Upper lobe of right lung (tissue), 1 donor: ENCODE results near the gene LIMD2. TPM values are rescaled to one million over a fixed set of nuclear protein-coding genes. Genes with fewer than 3 reads are reported as not detected.

ENCODE experiments used
- ATAC-seq: fragments of 200-7000 bp; cut with Tn5 transposase; one replicate; pipeline ENCODE4 v1.9.1; 2020; ENCODE audit warnings: mild to moderate bottlenecking, moderate library complexity
- DNase-seq: peaks from one replicate; pipeline ENCODE4 v3.0.0-alpha.2; 2020
- H3K27ac ChIP-seq: fragments of 200-600 bp; one replicate; pipeline ENCODE4 v1.8.0; 2022
- H3K27me3 ChIP-seq: fragments of 200-600 bp; one replicate; pipeline ENCODE4 v1.8.0; 2022; ENCODE audit warnings: mild to moderate bottlenecking
- H3K36me3 ChIP-seq: fragments of 200-600 bp; one replicate; pipeline ENCODE4 v1.8.0; 2022
- H3K4me1 ChIP-seq: fragments of 200-600 bp; one replicate; pipeline ENCODE4 v1.8.0; 2022
- H3K4me3 ChIP-seq: fragments of 200-600 bp; one replicate; pipeline ENCODE4 v1.8.0; 2022; ENCODE audit warnings: mild to moderate bottlenecking
- H3K9me3 ChIP-seq: fragments of 200-600 bp; one replicate; pipeline ENCODE4 v1.8.0; 2022
- intact Hi-C: fragments of 100-400 bp; cut with DNase I; formaldehyde crosslinking; loops from one replicate; pipeline ENCODE4 v1.11.0; 2022
- total RNA-seq: library from RNA; stranded (reverse); fragmentation: NEBNext Ultra II Directional; extraction: Animal tissue kit (Norgen Biotek cat#: 25700); gene quantifications from one replicate; pipeline ENCODE4 v1.2.1, GENCODE V29; 2021
- TF ChIP-seq, protein P1 (sequence below): fragments of 200-600 bp; IDR thresholded peaks from one replicate; pipeline ENCODE4 v1.8.0; 2022; ENCODE audit warnings: antibody characterized with exemption
- donor health status: DM: no; HTN: yes; CAD: no; lungs with severe emphysema.

Gene LIMD2
- total RNA-seq, 1 donor from 2014 or later, result 22.9 TPM

DNA sequence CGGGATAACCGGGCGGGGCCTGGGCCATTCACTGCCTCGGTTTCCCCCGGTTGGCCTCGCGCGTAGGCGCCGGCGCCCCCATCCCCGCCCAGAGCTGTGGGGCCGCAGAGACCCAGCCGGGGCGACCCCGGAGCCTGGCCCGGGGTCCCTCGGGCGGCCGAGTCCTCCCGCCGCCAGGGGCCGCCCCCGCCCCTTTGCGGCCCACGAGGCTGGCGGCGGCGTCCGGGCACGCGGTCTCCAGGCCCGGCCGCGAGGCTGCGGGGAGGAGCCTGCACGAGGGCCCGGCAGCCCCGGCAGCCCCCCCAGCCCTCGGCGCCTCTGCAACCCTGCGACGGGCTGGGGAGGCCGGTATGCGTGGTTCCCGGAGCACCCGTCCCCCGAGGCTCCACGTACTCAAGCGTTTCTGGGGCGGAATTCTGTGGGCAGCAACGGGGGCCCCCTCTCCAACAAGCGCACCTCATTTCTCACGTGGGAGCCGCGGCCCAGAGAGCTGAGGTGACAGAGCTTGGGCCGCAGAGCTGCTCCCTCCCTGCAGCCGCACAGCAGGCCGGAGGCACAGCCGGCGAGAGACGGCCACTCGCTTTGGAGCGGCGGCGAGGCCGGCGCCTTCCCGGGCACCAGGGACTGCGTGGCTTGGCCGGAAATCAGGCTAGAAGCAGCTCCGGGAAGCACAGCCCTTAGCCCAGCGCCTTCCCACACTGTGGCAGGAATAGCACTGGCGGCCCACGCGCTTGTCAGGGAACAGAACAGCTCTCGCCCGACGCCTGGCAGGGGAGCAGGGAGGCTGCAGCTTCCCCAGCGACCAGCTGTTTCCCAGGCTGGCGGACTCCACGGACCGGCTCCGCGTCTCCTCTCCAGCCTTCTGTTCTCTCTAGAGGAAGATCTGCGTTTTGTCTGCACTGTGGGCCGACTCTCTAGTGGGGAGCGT lies 867 bp upstream of the LIMD2 start:
- H3K4me1 ChIP-seq, result peaks cover 28% of the 10 kb centered on the region
- H3K4me3 ChIP-seq, result peak overlapping the region; percentile 57
- intact Hi-C loops, result no loop called here
- DNase-seq (peak; percentile 80), ATAC-seq (peak; percentile 12)
- no peaks in the 10 kb centered on the region for H3K9me3 ChIP-seq
- TF ChIP-seq, protein P1, sequence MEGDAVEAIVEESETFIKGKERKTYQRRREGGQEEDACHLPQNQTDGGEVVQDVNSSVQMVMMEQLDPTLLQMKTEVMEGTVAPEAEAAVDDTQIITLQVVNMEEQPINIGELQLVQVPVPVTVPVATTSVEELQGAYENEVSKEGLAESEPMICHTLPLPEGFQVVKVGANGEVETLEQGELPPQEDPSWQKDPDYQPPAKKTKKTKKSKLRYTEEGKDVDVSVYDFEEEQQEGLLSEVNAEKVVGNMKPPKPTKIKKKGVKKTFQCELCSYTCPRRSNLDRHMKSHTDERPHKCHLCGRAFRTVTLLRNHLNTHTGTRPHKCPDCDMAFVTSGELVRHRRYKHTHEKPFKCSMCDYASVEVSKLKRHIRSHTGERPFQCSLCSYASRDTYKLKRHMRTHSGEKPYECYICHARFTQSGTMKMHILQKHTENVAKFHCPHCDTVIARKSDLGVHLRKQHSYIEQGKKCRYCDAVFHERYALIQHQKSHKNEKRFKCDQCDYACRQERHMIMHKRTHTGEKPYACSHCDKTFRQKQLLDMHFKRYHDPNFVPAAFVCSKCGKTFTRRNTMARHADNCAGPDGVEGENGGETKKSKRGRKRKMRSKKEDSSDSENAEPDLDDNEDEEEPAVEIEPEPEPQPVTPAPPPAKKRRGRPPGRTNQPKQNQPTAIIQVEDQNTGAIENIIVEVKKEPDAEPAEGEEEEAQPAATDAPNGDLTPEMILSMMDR, result peak; percentile 10
- no peaks in the 10 kb centered on the region for H3K27me3 ChIP-seq
- peaks cover 24% of the 10 kb centered on the region for H3K36me3 ChIP-seq
- H3K27ac ChIP-seq, result peak overlapping the region; percentile 76

DNA sequence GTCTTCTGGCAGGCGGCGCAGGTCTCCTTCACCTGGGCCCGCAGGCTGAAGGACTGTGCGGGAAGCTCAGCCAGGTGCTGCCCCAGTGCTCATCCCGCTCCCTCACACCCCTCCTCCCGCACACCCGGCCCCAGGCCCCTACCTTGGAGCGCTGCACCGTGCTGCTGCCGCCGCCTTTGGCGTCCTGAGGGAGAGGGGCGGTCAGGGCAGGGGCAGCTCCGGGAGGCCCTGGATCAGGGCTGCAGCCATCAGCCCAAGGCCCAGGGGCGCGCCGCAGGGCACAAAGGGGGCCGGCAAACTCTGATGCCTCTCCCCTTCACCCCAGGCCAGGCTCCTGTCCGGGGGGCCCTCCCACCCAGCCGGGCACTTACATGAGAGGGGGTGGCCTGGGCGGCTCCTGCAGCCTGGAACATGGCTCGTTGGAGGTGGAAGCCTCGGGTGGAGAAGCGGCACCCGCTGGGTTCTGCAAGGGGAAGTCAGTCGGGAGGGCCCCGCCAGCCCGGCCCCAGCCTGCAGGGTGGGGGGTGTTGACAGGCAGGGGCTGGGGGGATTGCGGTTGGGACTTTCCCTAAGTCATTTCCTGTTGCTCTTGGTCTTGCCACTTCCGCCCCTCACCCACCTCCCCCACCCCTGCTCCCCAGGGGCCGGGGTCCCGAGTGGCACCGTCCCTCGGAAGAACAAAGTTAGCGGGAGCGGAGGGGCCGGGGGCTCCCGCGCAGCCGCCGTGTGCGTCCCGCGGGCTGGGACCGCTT lies 863 bp downstream of the LIMD2 start:
- H3K4me1 ChIP-seq, result peaks cover 28% of the 10 kb centered on the region
- peak; percentile 41 for ATAC-seq
- TF ChIP-seq, protein P1, result no peak
- DNase-seq, result peak; percentile 84
- H3K36me3 ChIP-seq, result peaks cover 22% of the 10 kb centered on the region
- peak overlapping the region; percentile 57 for H3K4me3 ChIP-seq
- peak overlapping the region; percentile 82 for H3K27ac ChIP-seq
- H3K9me3 ChIP-seq, result no peaks in the 10 kb centered on the region
- H3K27me3 ChIP-seq, result no peaks in the 10 kb centered on the region
- intact Hi-C loops, result no loop called here

DNA sequence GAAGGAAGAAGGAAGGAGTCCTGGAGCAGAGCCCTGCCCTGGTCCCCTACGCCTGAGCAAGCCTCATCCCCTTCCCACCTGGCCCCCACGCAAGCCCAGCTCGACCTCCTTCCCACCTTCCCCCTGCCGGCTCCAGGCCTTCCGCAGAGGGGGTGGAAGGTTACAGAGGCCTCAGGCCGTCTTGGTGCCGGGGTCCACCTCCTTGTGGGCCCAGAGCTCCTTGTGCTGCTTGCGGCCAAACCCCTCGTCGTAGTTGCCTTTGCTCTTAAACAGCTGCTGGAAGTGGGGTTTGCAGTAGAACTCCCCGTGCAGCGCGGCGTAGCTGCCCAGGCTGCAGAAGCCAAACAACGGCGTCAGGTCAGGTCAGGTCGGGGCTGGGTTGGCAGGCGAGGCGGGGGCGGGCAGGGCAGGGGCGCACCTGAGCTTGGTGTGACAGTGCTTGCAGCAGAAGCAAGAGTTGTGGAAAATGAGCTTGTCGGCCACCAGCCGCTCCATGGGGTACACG lies 1.5 kb downstream of the LIMD2 start:
- H3K4me3 ChIP-seq, result peak overlapping the region; percentile 57
- ATAC-seq, result no peak
- H3K36me3 ChIP-seq, result peaks cover 22% of the 10 kb centered on the region
- H3K27me3 ChIP-seq, result no peaks in the 10 kb centered on the region
- H3K9me3 ChIP-seq, result no peaks in the 10 kb centered on the region
- DNase-seq, result no peak
- H3K27ac ChIP-seq, result peak overlapping the region; percentile 82
- peaks cover 28% of the 10 kb centered on the region for H3K4me1 ChIP-seq
- TF ChIP-seq, protein P1, result no peak
- intact Hi-C loops, result no loop called here

DNA sequence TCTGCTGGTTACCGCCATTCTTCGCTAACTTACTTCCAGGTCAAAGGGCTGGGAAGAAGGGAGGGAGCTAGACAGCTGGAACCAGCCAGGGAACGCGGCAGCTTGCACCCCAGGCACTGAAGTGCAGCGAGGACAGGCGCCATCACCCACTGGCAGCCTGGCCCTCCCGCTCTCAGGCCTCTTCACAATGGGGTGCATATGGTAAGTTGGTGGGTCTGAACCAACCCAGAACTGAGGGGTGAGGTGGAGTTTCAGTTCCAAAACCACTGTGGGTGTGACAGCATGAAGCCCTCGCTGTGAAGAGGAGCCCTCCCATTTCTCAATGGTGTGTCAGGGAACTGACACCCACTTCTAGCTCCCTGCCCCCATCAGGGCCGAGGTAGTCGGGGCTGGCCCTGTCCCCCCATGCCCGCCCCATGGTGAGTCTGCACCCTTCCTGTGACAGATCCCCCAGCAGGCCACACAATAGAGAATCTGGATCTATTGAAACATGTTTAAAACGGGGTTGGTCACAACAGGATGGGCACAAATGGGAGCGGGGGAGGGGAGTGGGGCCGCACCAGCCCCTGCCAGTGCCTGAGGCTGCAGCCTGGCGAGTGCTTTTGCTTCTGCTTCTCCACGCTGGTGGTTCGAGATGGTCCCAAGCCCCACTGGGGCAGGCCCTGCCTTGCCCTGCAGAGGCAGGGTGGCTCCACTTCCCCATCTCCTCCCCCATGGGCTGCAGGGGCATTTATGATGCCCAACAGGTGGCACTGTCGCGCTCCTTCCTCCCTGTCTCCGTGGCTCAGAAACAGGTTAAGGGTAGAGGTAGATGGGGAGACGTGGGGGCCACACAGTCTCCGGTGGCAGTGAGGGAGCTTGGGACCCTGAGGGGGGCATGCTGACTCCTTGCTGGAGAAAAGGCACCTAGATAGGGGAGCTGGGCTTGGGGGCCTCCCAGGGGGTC lies 2.3 kb downstream of the LIMD2 start:
- peak; percentile 65 for ATAC-seq

More for the DNA sequence above, 2.3 kb downstream of the LIMD2 start:
- peak; percentile 81 for DNase-seq
- H3K4me1 ChIP-seq, result peaks cover 28% of the 10 kb centered on the region
- H3K27ac ChIP-seq, result peak overlapping the region; percentile 82
- intact Hi-C loops, result no loop called here
- H3K27me3 ChIP-seq, result no peaks in the 10 kb centered on the region
- peak overlapping the region; percentile 57 for H3K4me3 ChIP-seq
- H3K9me3 ChIP-seq, result no peaks in the 10 kb centered on the region
- peaks cover 22% of the 10 kb centered on the region for H3K36me3 ChIP-seq
- TF ChIP-seq, protein P1, result peak; percentile 59
